ENCODE measurements around the gene GALNT18.

Gene GALNT18

DNA sequence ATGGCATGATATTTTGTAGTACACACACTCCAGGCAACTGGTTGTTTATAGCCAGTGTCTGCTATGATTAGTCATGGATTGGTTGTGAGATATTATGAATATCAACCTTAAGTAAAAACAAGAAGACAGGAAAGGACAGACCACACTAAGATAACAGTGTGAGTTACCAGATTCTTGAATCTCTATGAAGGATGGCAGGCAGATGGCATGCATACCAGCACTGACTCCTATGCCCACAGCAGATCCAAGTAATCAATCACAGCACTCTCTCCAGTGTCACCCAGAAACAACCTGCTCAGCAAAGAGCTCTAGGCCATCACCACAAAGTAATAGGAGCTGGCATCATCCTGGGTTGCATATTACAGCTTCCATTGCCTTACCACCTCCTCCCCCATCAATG lies 116.6 kb downstream of the GALNT18 start:
- DNase-seq, result no peak
- no peaks in the 10 kb centered on the region for H3K36me3 ChIP-seq (ENCODE audit: control insufficient read depth in 4 of 4, insufficient read depth in 4 of 4, low read length in 3 of 4)
- no peak overlapping the region for H3K4me3 ChIP-seq (ENCODE audit: control insufficient read depth in 1 of 7, extremely low read depth in 1 of 7, insufficient read depth in 4 of 7, low read depth in 2 of 7, low read length in 6 of 7)
- H3K4me1 ChIP-seq (ENCODE audit: control extremely low read depth in 1 of 4, control insufficient read depth in 4 of 4, insufficient read depth in 4 of 4, low read length in 3 of 4), result peaks cover 0 to 8% (median 0%) of the 10 kb centered on the region in 4 experiments
- H3K27me3 ChIP-seq (replicated peaks in 2 of 5; ENCODE audit: control insufficient read depth in 4 of 5, insufficient read depth in 5 of 5, low read length in 4 of 5), result peaks cover 0 to 11% (median 2%) of the 10 kb centered on the region in 5 experiments
- no peaks in the 10 kb centered on the region for H3K9me3 ChIP-seq (ENCODE audit: control extremely low read depth in 1 of 5, control insufficient read depth in 4 of 5, insufficient read depth in 2 of 5, low read depth in 1 of 5, low read length in 4 of 5)
- ChIA-PET CTCF (no interaction called here), POLR2A (no interaction called here)
- no peak overlapping the region for H3K27ac ChIP-seq (ENCODE audit: insufficient read depth in 1 of 2, low read depth in 1 of 2, low read length in 2 of 2, poor library complexity in 1 of 2, severe bottlenecking in 2 of 2)

DNA sequence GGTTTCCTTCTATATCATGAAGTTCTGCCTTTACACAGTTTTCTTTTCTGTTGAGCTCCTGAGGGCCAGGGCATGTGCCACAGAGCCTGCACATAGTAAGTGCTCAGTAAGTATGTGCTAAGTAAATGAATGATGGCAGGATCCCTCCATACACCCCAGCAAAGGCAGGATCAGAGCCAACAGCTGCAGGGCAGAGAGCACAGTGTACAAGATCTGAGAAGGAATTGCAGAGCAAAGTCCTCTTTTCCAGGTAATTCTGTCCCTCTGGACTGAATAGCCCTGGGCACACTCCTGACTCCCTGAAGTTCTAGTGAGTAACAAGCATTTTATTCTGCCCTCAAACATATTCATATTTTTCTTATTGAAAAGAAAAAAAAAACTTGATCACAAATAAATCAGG lies 117.7 kb downstream of the GALNT18 start:
- H3K27ac ChIP-seq (ENCODE audit: insufficient read depth in 1 of 2, low read depth in 1 of 2, low read length in 2 of 2, poor library complexity in 1 of 2, severe bottlenecking in 2 of 2), result no peak overlapping the region
- H3K9me3 ChIP-seq (ENCODE audit: control extremely low read depth in 1 of 5, control insufficient read depth in 4 of 5, insufficient read depth in 2 of 5, low read depth in 1 of 5, low read length in 4 of 5), result no peaks in the 10 kb centered on the region
- H3K36me3 ChIP-seq (ENCODE audit: control insufficient read depth in 4 of 4, insufficient read depth in 4 of 4, low read length in 3 of 4), result no peaks in the 10 kb centered on the region
- no peak overlapping the region for H3K4me3 ChIP-seq (ENCODE audit: control insufficient read depth in 1 of 7, extremely low read depth in 1 of 7, insufficient read depth in 4 of 7, low read depth in 2 of 7, low read length in 6 of 7)
- DNase-seq, result no peak
- CTCF ChIA-PET, result no interaction called here
- H3K27me3 ChIP-seq (replicated peaks in 2 of 5; ENCODE audit: control insufficient read depth in 4 of 5, insufficient read depth in 5 of 5, low read length in 4 of 5), result peaks cover 0 to 11% (median 2%) of the 10 kb centered on the region in 5 experiments
- POLR2A ChIA-PET, result no interaction called here
- H3K4me1 ChIP-seq (ENCODE audit: control extremely low read depth in 1 of 4, control insufficient read depth in 4 of 4, insufficient read depth in 4 of 4, low read length in 3 of 4), result peaks cover 0 to 8% (median 0%) of the 10 kb centered on the region in 4 experiments

DNA sequence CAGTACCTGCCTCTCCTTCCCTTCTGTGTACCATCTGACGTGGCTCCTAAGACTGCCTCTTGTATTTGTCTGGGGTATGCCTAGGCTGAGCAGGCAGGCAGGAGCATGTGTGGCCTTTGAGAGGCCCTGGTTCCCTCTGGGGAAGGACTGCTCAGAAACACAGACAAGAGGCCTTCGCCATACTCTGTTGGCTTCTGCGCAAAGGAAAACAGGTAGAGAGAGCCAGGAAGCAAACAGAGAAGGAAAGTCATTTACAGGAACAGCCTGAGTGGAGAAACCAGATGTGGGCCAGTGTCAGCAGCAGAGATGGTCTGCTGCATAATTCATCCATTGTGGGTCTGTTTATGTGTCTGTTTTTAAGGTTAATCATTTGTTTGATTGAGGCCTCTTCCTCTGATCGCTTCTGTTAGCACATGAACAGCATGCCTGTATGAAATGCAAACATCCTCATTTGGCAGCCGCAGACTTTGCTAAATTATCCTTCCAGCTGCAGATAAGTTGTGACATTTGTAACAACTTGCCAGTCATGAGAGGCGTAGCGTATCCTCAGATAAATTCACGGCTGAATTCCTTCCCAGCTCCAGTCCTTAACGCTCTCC lies 119.4 kb downstream of the GALNT18 start:
- CTCF ChIA-PET, result interaction anchor here (1.0 kb wide), 1 partner anchor 20 kb away, joined by 3 read pairs; no protein-coding TSS in a partner anchor
- H3K27ac ChIP-seq (ENCODE audit: insufficient read depth in 1 of 2, low read depth in 1 of 2, low read length in 2 of 2, poor library complexity in 1 of 2, severe bottlenecking in 2 of 2), result no peak overlapping the region
- no peaks in the 10 kb centered on the region for H3K36me3 ChIP-seq (ENCODE audit: control insufficient read depth in 4 of 4, insufficient read depth in 4 of 4, low read length in 3 of 4)
- WGBS (ENCODE audit: insufficient coverage), result 86% methylated on average over 9 of the region's 9 CpGs
- peaks cover 0 to 8% (median 0%) of the 10 kb centered on the region in 4 experiments for H3K4me1 ChIP-seq (ENCODE audit: control extremely low read depth in 1 of 4, control insufficient read depth in 4 of 4, insufficient read depth in 4 of 4, low read length in 3 of 4)
- H3K4me3 ChIP-seq (ENCODE audit: control insufficient read depth in 1 of 7, extremely low read depth in 1 of 7, insufficient read depth in 4 of 7, low read depth in 2 of 7, low read length in 6 of 7), result no peak overlapping the region
- DNase-seq, result no peak
- POLR2A ChIA-PET, result no interaction called here
- H3K27me3 ChIP-seq (replicated peaks in 2 of 5; ENCODE audit: control insufficient read depth in 4 of 5, insufficient read depth in 5 of 5, low read length in 4 of 5), result peaks cover 0 to 10% (median under 1%) of the 10 kb centered on the region in 5 experiments
- H3K9me3 ChIP-seq (ENCODE audit: control extremely low read depth in 1 of 5, control insufficient read depth in 4 of 5, insufficient read depth in 2 of 5, low read depth in 1 of 5, low read length in 4 of 5), result no peaks in the 10 kb centered on the region

DNA sequence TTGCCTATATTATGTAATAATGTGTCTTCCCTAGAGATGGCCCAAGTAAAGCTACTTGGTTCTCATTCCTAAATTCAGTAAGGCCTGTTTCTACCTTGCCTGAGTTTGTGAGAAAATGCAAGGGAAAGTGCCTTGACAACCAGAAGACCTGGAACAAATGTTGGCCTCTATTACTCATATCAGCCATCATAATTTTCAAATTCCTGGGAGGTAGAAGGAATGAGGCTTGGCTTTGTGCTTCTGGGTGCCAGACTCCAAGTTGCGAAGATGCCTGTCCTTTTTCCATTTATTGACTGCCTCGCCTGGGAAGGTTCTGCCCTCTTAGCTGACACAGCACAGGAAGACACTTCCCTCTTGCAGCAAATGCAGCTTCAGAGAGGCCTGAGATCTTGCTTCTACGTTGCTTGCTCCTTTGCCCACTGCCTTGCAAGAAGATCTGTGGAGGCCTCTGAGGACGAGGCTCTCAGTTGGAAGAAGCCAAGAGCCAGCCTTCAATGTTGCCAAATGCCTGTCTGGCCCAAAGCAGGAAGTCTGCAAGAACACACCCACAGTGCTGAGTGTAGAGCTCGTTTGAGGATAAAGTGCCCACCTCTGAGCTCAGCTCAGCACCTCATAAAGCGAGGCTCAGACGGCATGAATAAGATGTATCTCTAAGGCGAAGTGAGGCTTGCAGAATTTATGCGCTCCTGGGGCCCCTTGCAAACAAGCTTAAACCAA lies 120.1 kb downstream of the GALNT18 start:
- Histone ChIP-seq H3K27ac (ENCODE audit: insufficient read depth in 1 of 2, low read depth in 1 of 2, low read length in 2 of 2, poor library complexity in 1 of 2, severe bottlenecking in 2 of 2) (no peak overlapping the region), H3K27me3 (replicated peaks in 2 of 5; ENCODE audit: control insufficient read depth in 4 of 5, insufficient read depth in 5 of 5, low read length in 4 of 5) (peaks cover 0 to 10% (median 0%) of the 10 kb centered on the region in 5 experiments), H3K9me3 (ENCODE audit: control extremely low read depth in 1 of 5, control insufficient read depth in 4 of 5, insufficient read depth in 2 of 5, low read depth in 1 of 5, low read length in 4 of 5) (no peaks in the 10 kb centered on the region), H3K4me3 (ENCODE audit: control insufficient read depth in 1 of 7, extremely low read depth in 1 of 7, insufficient read depth in 4 of 7, low read depth in 2 of 7, low read length in 6 of 7) (no peak overlapping the region), H3K4me1 (ENCODE audit: control extremely low read depth in 1 of 4, control insufficient read depth in 4 of 4, insufficient read depth in 4 of 4, low read length in 3 of 4) (peaks cover 0 to 8% (median 0%) of the 10 kb centered on the region in 4 experiments), H3K36me3 (ENCODE audit: control insufficient read depth in 4 of 4, insufficient read depth in 4 of 4, low read length in 3 of 4) (no peaks in the 10 kb centered on the region)
- 90% methylated on average over 9 of the region's 9 CpGs for WGBS (ENCODE audit: insufficient coverage)
- CTCF ChIA-PET, result no interaction called here
- DNase-seq, result no peak
- POLR2A ChIA-PET, result no interaction called here

DNA sequence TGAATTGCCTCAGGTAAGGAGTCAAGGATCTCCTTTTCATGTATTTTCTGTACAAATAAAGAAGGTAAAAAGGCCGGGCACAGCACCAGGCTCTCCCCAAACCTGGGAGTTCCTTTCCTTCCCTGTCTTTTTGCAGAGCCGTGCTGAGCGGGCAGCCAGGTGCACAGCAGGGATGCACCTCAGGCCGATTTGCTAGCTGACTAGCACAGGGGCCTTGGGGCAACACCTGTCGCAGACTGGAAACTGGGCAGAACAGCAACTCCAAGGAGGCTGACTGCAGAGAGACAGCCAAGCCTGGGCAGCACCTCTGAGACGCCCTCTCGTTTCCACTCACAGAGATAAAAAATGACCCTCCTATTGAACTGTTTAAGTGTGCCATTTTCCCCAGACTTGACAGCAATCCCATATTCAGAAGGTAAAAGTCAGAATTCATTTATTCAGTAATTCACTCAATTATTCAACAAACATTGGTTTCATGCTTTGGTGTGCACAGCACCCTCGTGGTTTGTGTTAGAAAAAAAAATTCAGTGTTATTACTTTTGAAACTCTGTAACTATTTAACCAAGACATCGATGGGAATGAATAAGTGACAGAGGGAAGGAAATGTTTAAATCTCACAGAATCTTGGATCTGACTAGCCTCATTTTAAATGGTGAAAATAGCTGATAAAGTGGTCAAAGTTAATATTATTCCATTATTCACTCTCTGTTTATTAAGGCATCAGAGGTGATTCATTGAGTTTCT lies 120.9 kb downstream of the GALNT18 start:
- no peak overlapping the region for H3K4me3 ChIP-seq (ENCODE audit: control insufficient read depth in 1 of 7, extremely low read depth in 1 of 7, insufficient read depth in 4 of 7, low read depth in 2 of 7, low read length in 6 of 7)
- H3K36me3 ChIP-seq (ENCODE audit: control insufficient read depth in 4 of 4, insufficient read depth in 4 of 4, low read length in 3 of 4), result no peaks in the 10 kb centered on the region
- DNase-seq, result no peak
- ChIA-PET CTCF (no interaction called here), POLR2A (no interaction called here)
- H3K9me3 ChIP-seq (ENCODE audit: control extremely low read depth in 1 of 5, control insufficient read depth in 4 of 5, insufficient read depth in 2 of 5, low read depth in 1 of 5, low read length in 4 of 5), result no peaks in the 10 kb centered on the region
- H3K4me1 ChIP-seq (ENCODE audit: control extremely low read depth in 1 of 4, control insufficient read depth in 4 of 4, insufficient read depth in 4 of 4, low read length in 3 of 4), result peaks cover 0 to 8% (median 0%) of the 10 kb centered on the region in 4 experiments
- 99% methylated on average over 8 of the region's 9 CpGs for WGBS (ENCODE audit: insufficient coverage)
- peaks cover 0 to 5% (median 0%) of the 10 kb centered on the region in 5 experiments for H3K27me3 ChIP-seq (replicated peaks in 2 of 5; ENCODE audit: control insufficient read depth in 4 of 5, insufficient read depth in 5 of 5, low read length in 4 of 5)
- H3K27ac ChIP-seq (ENCODE audit: insufficient read depth in 1 of 2, low read depth in 1 of 2, low read length in 2 of 2, poor library complexity in 1 of 2, severe bottlenecking in 2 of 2), result no peak overlapping the region

DNA sequence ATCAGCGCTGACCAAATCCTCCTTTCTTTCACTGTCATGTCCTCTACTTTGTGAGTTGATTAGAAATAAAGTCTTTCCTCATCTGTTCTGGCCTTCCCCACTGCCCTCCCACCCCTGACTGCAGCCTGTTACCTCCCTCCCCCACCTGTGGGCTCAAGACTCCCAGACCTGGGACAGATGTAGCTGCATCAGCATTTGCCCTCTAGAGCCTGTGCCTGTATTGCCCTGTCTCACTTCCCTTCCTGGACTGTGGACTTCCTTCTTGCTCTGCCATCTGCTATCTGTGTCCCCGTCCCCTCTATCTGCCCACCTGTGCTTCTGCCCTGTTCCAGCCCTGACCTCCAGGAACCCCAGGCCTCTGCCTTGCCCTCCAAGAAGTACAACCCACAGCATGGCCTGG lies 122.5 kb downstream of the GALNT18 start:
- H3K4me3 ChIP-seq (ENCODE audit: control insufficient read depth in 1 of 7, extremely low read depth in 1 of 7, insufficient read depth in 4 of 7, low read depth in 2 of 7, low read length in 6 of 7), result no peak overlapping the region
- CTCF ChIA-PET, result no interaction called here
- POLR2A ChIA-PET, result no interaction called here
- DNase-seq, result no peak
- no peaks in the 10 kb centered on the region for H3K36me3 ChIP-seq (ENCODE audit: control insufficient read depth in 4 of 4, insufficient read depth in 4 of 4, low read length in 3 of 4)
- WGBS (ENCODE audit: insufficient coverage), result 92% methylated on average over 2 of the region's 2 CpGs
- H3K27ac ChIP-seq (ENCODE audit: insufficient read depth in 1 of 2, low read depth in 1 of 2, low read length in 2 of 2, poor library complexity in 1 of 2, severe bottlenecking in 2 of 2), result no peak overlapping the region
- no peaks in the 10 kb centered on the region for H3K9me3 ChIP-seq (ENCODE audit: control extremely low read depth in 1 of 5, control insufficient read depth in 4 of 5, insufficient read depth in 2 of 5, low read depth in 1 of 5, low read length in 4 of 5)
- peaks cover 0 to 8% (median 0%) of the 10 kb centered on the region in 4 experiments for H3K4me1 ChIP-seq (ENCODE audit: control extremely low read depth in 1 of 4, control insufficient read depth in 4 of 4, insufficient read depth in 4 of 4, low read length in 3 of 4)
- peaks cover 0 to 2% (median 0%) of the 10 kb centered on the region in 5 experiments for H3K27me3 ChIP-seq (replicated peaks in 2 of 5; ENCODE audit: control insufficient read depth in 4 of 5, insufficient read depth in 5 of 5, low read length in 4 of 5)

DNA sequence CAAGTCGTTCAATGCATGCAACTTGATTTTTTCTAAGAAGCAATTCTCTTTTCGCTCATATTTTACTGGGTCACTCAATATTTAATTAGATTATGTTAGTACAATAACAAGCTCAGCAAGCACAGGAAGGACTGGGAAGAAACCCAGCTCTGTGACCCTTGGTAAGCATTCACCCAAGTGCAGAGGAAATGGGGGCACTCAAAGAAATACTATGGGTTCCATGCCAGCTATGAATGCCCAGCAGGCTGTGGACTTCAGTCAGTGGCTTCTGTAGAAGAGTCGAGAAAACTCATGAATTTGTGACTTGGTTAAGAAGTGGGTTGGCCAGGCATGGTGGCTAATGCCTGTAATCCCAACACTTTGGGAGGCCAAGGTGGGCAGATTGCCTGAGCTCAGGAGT lies 123.6 kb downstream of the GALNT18 start:
- Histone ChIP-seq H3K27me3 (replicated peaks in 2 of 5; ENCODE audit: control insufficient read depth in 4 of 5, insufficient read depth in 5 of 5, low read length in 4 of 5) (no peaks in the 10 kb centered on the region), H3K36me3 (ENCODE audit: control insufficient read depth in 4 of 4, insufficient read depth in 4 of 4, low read length in 3 of 4) (no peaks in the 10 kb centered on the region), H3K27ac (ENCODE audit: insufficient read depth in 1 of 2, low read depth in 1 of 2, low read length in 2 of 2, poor library complexity in 1 of 2, severe bottlenecking in 2 of 2) (no peak overlapping the region), H3K4me3 (ENCODE audit: control insufficient read depth in 1 of 7, extremely low read depth in 1 of 7, insufficient read depth in 4 of 7, low read depth in 2 of 7, low read length in 6 of 7) (no peak overlapping the region), H3K4me1 (ENCODE audit: control extremely low read depth in 1 of 4, control insufficient read depth in 4 of 4, insufficient read depth in 4 of 4, low read length in 3 of 4) (peaks cover 0 to 8% (median 0%) of the 10 kb centered on the region in 4 experiments), H3K9me3 (ENCODE audit: control extremely low read depth in 1 of 5, control insufficient read depth in 4 of 5, insufficient read depth in 2 of 5, low read depth in 1 of 5, low read length in 4 of 5) (no peaks in the 10 kb centered on the region)
- WGBS (ENCODE audit: insufficient coverage), result 100% methylated on average over 1 of the region's 3 CpGs
- CTCF ChIA-PET, result no interaction called here
- no peak for DNase-seq
- POLR2A ChIA-PET, result no interaction called here

Measured in common myeloid progenitor, CD34-positive (primary cell).